ENCODE results near the gene TMEM269.
A peak's percentile ranks its signal among the peaks of the same experiment; 100 is the strongest.

TMEM269 gene

DNA sequence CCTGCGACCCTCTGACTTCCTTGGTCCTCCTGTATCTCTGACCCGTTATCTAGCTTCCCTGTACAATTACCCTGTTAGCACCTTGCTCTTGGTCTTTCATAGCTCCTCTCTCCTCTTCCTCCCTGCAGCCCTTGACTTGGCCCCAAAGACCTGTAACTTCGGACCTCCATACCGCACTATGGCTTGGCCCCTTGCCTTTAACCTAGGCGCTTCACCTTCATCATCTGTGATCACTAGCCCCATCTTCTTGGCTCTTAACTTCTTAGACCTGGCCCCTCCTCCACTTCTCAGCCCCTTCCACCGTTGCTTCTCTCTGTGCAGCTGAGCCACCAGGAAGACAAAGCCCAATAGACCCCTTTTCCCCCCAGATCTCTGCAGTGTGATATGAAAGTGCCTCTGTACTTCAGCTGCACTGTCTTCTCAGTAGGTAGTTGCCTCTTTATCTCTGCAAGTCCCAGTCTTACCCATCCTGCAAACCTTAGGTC is 62.4 kb downstream of the TMEM269 start:
- CTCF ChIA-PET: interaction anchor here (0.6 to 1.3 kb wide), 4 partner anchors 12 to 1027 kb away, joined by 3 to 6 read pairs (median 3); no protein-coding TSS in a partner anchor
- Histone ChIP-seq H3K27ac (ENCODE audit: extremely low read depth, low read depth, low read length) (peak overlapping the region; percentile 70), H3K4me3 (ENCODE audit: low read depth, low read length) (peak overlapping the region; percentile 85), H3K9me3 (ENCODE audit: control insufficient read depth, insufficient read depth, low read depth, low read length) (no peaks in the 10 kb centered on the region), H3K36me3 (ENCODE audit: control insufficient read depth in 2 of 2, insufficient read depth in 1 of 2, low read length in 2 of 2) (peaks cover 10 to 57% of the 10 kb centered on the region in 2 experiments; a peak in 2 of 3 replicates), H3K4me1 (ENCODE audit: control insufficient read depth, insufficient read depth, low read length) (no peaks in the 10 kb centered on the region)
- POLR2A ChIA-PET: interaction anchor here (1.3 to 2.6 kb wide), 8 partner anchors 9 to 80 kb away, joined by 4 to 35 read pairs (median 8); partner anchors contain the start of genes C1orf50, ERMAP, P3H1 and SVBP
- TF ChIP-seq, protein P1, sequence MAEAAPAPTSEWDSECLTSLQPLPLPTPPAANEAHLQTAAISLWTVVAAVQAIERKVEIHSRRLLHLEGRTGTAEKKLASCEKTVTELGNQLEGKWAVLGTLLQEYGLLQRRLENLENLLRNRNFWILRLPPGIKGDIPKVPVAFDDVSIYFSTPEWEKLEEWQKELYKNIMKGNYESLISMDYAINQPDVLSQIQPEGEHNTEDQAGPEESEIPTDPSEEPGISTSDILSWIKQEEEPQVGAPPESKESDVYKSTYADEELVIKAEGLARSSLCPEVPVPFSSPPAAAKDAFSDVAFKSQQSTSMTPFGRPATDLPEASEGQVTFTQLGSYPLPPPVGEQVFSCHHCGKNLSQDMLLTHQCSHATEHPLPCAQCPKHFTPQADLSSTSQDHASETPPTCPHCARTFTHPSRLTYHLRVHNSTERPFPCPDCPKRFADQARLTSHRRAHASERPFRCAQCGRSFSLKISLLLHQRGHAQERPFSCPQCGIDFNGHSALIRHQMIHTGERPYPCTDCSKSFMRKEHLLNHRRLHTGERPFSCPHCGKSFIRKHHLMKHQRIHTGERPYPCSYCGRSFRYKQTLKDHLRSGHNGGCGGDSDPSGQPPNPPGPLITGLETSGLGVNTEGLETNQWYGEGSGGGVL (tag by site-specific recombination; IDR thresholded peaks at IDR 0.05): no peak
- TF ChIP-seq, protein P2, sequence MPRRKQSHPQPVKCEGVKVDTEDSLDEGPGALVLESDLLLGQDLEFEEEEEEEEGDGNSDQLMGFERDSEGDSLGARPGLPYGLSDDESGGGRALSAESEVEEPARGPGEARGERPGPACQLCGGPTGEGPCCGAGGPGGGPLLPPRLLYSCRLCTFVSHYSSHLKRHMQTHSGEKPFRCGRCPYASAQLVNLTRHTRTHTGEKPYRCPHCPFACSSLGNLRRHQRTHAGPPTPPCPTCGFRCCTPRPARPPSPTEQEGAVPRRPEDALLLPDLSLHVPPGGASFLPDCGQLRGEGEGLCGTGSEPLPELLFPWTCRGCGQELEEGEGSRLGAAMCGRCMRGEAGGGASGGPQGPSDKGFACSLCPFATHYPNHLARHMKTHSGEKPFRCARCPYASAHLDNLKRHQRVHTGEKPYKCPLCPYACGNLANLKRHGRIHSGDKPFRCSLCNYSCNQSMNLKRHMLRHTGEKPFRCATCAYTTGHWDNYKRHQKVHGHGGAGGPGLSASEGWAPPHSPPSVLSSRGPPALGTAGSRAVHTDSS (tag by site-specific recombination; IDR thresholded peaks at IDR 0.05): peak; percentile 33; the same call in 1 of the 2 replicates
- TF ChIP-seq ZNF140 (tag by site-specific recombination; IDR thresholded peaks at IDR 0.05) (no peak), TRIM28 (IDR thresholded peaks at IDR 0.05; ENCODE audit: borderline replicate concordance, low read length) (no peak), SCRT2 (tag by site-specific recombination; IDR thresholded peaks at IDR 0.05) (peak; percentile 54; the same call in 1 of the 2 replicates), ZNF792 (tag by site-specific recombination; IDR thresholded peaks at IDR 0.05) (0 out of 2 replicates have a peak, but pooled peaks have one; percentile 25), ZNF133 (tag by site-specific recombination; IDR thresholded peaks at IDR 0.05) (0 out of 2 replicates have a peak, but pooled peaks have one; percentile 10), ZNF391 (tag by site-specific recombination; IDR thresholded peaks at IDR 0.05; ENCODE audit: borderline replicate concordance, low read depth) (no peak), ZNF624 (tag by site-specific recombination; IDR thresholded peaks at IDR 0.05) (no peak), GLI4 (tag by site-specific recombination; IDR thresholded peaks at IDR 0.05) (no peak), REPIN1 (tag by site-specific recombination; IDR thresholded peaks at IDR 0.05; ENCODE audit: low read depth) (no peak)
- TF ChIP-seq, protein P3, sequence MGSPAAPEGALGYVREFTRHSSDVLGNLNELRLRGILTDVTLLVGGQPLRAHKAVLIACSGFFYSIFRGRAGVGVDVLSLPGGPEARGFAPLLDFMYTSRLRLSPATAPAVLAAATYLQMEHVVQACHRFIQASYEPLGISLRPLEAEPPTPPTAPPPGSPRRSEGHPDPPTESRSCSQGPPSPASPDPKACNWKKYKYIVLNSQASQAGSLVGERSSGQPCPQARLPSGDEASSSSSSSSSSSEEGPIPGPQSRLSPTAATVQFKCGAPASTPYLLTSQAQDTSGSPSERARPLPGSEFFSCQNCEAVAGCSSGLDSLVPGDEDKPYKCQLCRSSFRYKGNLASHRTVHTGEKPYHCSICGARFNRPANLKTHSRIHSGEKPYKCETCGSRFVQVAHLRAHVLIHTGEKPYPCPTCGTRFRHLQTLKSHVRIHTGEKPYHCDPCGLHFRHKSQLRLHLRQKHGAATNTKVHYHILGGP (tag by site-specific recombination; IDR thresholded peaks at IDR 0.05): no peak
- TF ChIP-seq, protein P4, sequence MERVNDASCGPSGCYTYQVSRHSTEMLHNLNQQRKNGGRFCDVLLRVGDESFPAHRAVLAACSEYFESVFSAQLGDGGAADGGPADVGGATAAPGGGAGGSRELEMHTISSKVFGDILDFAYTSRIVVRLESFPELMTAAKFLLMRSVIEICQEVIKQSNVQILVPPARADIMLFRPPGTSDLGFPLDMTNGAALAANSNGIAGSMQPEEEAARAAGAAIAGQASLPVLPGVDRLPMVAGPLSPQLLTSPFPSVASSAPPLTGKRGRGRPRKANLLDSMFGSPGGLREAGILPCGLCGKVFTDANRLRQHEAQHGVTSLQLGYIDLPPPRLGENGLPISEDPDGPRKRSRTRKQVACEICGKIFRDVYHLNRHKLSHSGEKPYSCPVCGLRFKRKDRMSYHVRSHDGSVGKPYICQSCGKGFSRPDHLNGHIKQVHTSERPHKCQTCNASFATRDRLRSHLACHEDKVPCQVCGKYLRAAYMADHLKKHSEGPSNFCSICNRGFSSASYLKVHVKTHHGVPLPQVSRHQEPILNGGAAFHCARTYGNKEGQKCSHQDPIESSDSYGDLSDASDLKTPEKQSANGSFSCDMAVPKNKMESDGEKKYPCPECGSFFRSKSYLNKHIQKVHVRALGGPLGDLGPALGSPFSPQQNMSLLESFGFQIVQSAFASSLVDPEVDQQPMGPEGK (tag by site-specific recombination; IDR thresholded peaks at IDR 0.05): no peak

DNA sequence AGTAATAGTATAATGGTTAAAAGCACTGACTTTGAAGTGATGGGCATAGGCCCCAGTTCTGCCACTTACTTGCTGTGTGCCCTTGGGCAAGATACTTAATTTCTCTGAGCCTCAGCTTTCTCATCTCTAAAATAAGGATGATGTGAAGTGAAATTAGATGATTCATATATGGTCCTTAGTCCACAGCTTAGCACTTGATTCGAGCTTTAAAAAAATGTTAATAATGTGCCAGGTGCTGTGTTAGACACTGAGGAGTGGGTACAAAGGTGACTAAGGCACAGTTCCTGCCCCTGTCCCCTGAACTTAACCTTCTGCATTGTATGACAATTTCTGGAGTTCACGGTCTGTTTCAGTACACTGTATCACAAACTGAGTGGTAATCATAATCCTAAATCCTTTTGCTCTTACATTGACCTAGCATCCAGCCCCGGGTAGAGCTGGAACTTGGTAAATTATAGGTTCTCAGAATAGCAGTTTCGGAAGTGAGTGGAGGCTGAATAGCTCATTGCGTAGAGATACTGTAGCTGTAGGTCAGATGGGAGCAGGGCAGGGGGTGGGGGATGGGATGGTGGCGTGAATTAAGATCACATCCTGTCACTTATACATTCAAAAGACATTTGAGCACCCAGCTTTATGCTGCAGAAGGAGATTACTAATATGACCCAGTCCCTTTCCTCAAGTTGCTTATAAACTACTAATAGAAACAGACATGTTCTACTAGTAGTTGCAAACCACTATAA is 63.1 kb downstream of the TMEM269 start:
- TF ChIP-seq SP7 (tag by site-specific recombination; IDR thresholded peaks at IDR 0.05) (peak; percentile 32; the same call in 1 of the 2 replicates), SP3 (tag by site-specific recombination; IDR thresholded peaks at IDR 0.05) (no peak), ZNF23 (tag by site-specific recombination; IDR thresholded peaks at IDR 0.05; ENCODE audit: borderline replicate concordance) (no peak), ZBTB17 (tag by site-specific recombination; IDR thresholded peaks at IDR 0.05) (no peak)
- TF ChIP-seq, protein P5, sequence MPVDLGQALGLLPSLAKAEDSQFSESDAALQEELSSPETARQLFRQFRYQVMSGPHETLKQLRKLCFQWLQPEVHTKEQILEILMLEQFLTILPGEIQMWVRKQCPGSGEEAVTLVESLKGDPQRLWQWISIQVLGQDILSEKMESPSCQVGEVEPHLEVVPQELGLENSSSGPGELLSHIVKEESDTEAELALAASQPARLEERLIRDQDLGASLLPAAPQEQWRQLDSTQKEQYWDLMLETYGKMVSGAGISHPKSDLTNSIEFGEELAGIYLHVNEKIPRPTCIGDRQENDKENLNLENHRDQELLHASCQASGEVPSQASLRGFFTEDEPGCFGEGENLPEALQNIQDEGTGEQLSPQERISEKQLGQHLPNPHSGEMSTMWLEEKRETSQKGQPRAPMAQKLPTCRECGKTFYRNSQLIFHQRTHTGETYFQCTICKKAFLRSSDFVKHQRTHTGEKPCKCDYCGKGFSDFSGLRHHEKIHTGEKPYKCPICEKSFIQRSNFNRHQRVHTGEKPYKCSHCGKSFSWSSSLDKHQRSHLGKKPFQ (tag by site-specific recombination; IDR thresholded peaks at IDR 0.05): no peak
- TF ChIP-seq, protein P4 (tag by site-specific recombination; IDR thresholded peaks at IDR 0.05): no peak
- POLR2A ChIA-PET: no interaction called here
- Histone ChIP-seq H3K4me1 (ENCODE audit: control insufficient read depth, insufficient read depth, low read length) (no peaks in the 10 kb centered on the region), H3K36me3 (ENCODE audit: control insufficient read depth in 2 of 2, insufficient read depth in 1 of 2, low read length in 2 of 2) (peaks cover 10 to 57% of the 10 kb centered on the region in 2 experiments; a peak in 2 of 3 replicates), H3K9me3 (ENCODE audit: control insufficient read depth, insufficient read depth, low read depth, low read length) (no peaks in the 10 kb centered on the region), H3K27ac (ENCODE audit: extremely low read depth, low read depth, low read length) (no peak overlapping the region), H3K4me3 (ENCODE audit: low read depth, low read length) (no peak overlapping the region)
- CTCF ChIA-PET: interaction anchor here (0.9 kb wide), 1 partner anchor 226 kb away, joined by 3 read pairs; no protein-coding TSS in a partner anchor
